NCI-H146 (cell line): ENCODE measurements around the gene C2orf69.
A peak's percentile ranks its signal among the peaks of the same experiment; 100 is the strongest.

ENCODE experiments used
- DNase-seq: peaks from one replicate; lab custom pipeline; 2025; lab: John Stamatoyannopoulos, UW

The C2orf69 gene

GRCh38 chr2:199914372-199914958, 3.4 kb downstream of the C2orf69 start:
- no peak for DNase-seq

- no peak for DNase-seq
Measured at GRCh38 chr2:199916980-199917379, 5.9 kb downstream of the C2orf69 start.

GRCh38 chr2:199922856-199923255, 11.8 kb downstream of the C2orf69 start:
- DNase-seq, result no peak

GRCh38 chr2:199923924-199924323, 12.8 kb downstream of the C2orf69 start:
- no peak for DNase-seq

GRCh38 chr2:199926806-199927205, 15.7 kb downstream of the C2orf69 start:
- no peak for DNase-seq

GRCh38 chr2:199928226-199928625, 17.1 kb downstream of the C2orf69 start:
- DNase-seq, result no peak

- DNase-seq, result no peak
Measured at GRCh38 chr2:199928626-199929025, 17.5 kb downstream of the C2orf69 start.

GRCh38 chr2:199929262-199929661, 18.2 kb downstream of the C2orf69 start:
- no peak for DNase-seq

GRCh38 chr2:199932312-199932855, 21.3 kb downstream of the C2orf69 start:
- no peak for DNase-seq

- no peak for DNase-seq
Measured at GRCh38 chr2:199933466-199933865, 22.4 kb downstream of the C2orf69 start.

GRCh38 chr2:199936554-199936953, 25.5 kb downstream of the C2orf69 start:
- DNase-seq, result no peak

- DNase-seq, result peak; percentile 13
Measured at GRCh38 chr2:199940373-199940772, 29.3 kb downstream of the C2orf69 start.

GRCh38 chr2:199943373-199943772, 32.3 kb downstream of the C2orf69 start:
- no peak for DNase-seq

- no peak for DNase-seq
Measured at GRCh38 chr2:199946196-199946595, 35.1 kb downstream of the C2orf69 start.

- no peak for DNase-seq
Measured at GRCh38 chr2:199946836-199947235, 35.7 kb downstream of the C2orf69 start.

- DNase-seq, result no peak
Measured at GRCh38 chr2:199950396-199950795, 39.3 kb downstream of the C2orf69 start.

- no peak for DNase-seq
Measured at GRCh38 chr2:199951023-199951422, 39.9 kb downstream of the C2orf69 start.

GRCh38 chr2:199955007-199955338, 43.9 kb downstream of the C2orf69 start:
- DNase-seq, result no peak

GRCh38 chr2:199955339-199956061, 44.4 kb downstream of the C2orf69 start, which contains the start of the genes MAIP1 and TYW5:
TSS of gene MAIP1 (plus strand) at chr2:199955582. CDS start at chr2:199955799, 217 bp downstream.
TSS of gene TYW5 (minus strand) at chr2:199955491. CDS start at chr2:199955470, 21 bp downstream.
- peak; percentile 76 for DNase-seq

- DNase-seq, result no peak
Measured at GRCh38 chr2:199956062-199956380, 44.9 kb downstream of the C2orf69 start.

- DNase-seq, result no peak
Measured at GRCh38 chr2:199958014-199958413, 46.9 kb downstream of the C2orf69 start.

- no peak for DNase-seq
Measured at GRCh38 chr2:199962203-199962602, 51.1 kb downstream of the C2orf69 start.

- DNase-seq, result no peak
Measured at GRCh38 chr2:199966405-199966804, 55.3 kb downstream of the C2orf69 start.

- no peak for DNase-seq
Measured at GRCh38 chr2:199966976-199967375, 55.9 kb downstream of the C2orf69 start.
